HEK293 (cell line): Measurements from ENCODE around the gene SRSF11.

Experiments
- CTCF ChIA-PET: fragments of 350-600 bp; formaldehyde crosslinking; extraction: SDS; loops from one replicate; lab custom pipeline; 2021; ENCODE audit warnings: antibody characterized with exemption; lab: Yijun Ruan, JAX
- POLR2A ChIA-PET: fragments of 300-600 bp; formaldehyde crosslinking; extraction: SDS; loops from one replicate; lab custom pipeline; 2020; ENCODE audit warnings: antibody characterized with exemption, inconsistent platforms; lab: Yijun Ruan, JAX
- H3K27ac ChIP-seq: fragments of 200-500 bp; sonication (Bioruptor generic); 2 replicates; pipeline ENCODE4 v1.5.1; 2014; ENCODE audit warnings: low read depth, low read length, control low read depth, inconsistent platforms; ENCODE audit errors: extremely low read depth
- H3K36me3 ChIP-seq, 2 experiments: fragments of 200-500 bp in 1 of 2; sonication (Bioruptor generic) in 1 of 2; 1 replicate in 1 of 2; 2 replicates in 1 of 2; pipeline ENCODE4 v1.5.1; 2014 to 2017; ENCODE audit warnings: inconsistent platforms in 2 of 2, low read length in 2 of 2; ENCODE audit not compliant: control insufficient read depth in 2 of 2, insufficient read depth in 1 of 2
- H3K4me1 ChIP-seq: fragments of 200-500 bp; sonication (Bioruptor generic); 2 replicates; pipeline ENCODE4 v1.5.1; 2014; ENCODE audit warnings: mild to moderate bottlenecking, low read length, inconsistent platforms; ENCODE audit not compliant: control insufficient read depth, insufficient read depth
- H3K4me3 ChIP-seq: 2 replicates; pipeline ENCODE4 v1.5.1; 2011; ENCODE audit warnings: low read depth, mild to moderate bottlenecking, control low read depth, low read length, moderate library complexity
- H3K9me3 ChIP-seq: fragments of 200-500 bp; sonication (Bioruptor generic); 2 replicates; pipeline ENCODE4 v1.5.1; 2014; ENCODE audit warnings: low read depth, low read length, inconsistent platforms; ENCODE audit not compliant: control insufficient read depth, insufficient read depth
- BCL11B ChIP-seq: fragments of 450-650 bp; formaldehyde crosslinking; IDR thresholded peaks from 2 replicates; pipeline ENCODE4 v1.5.1; 2016; ENCODE audit warnings: low read depth, missing biosample characterization, missing genetic modification characterization
- PATZ1 ChIP-seq: fragments of 450-650 bp; formaldehyde crosslinking; IDR thresholded peaks from 2 replicates; pipeline ENCODE4 v1.5.1; 2016; ENCODE audit warnings: missing biosample characterization, missing genetic modification characterization
- REPIN1 ChIP-seq: fragments of 450-650 bp; formaldehyde crosslinking; IDR thresholded peaks from 2 replicates; pipeline ENCODE4 v1.5.1; 2017; ENCODE audit warnings: missing biosample characterization, missing genetic modification characterization, low read depth
- SETDB1 ChIP-seq: IDR thresholded peaks from one replicate; pipeline ENCODE4 v1.6.1; 2017; ENCODE audit warnings: mild to moderate bottlenecking, low read length, moderate library complexity, mixed read lengths; ENCODE audit not compliant: insufficient read length
- ZBTB21 ChIP-seq: fragments of 450-650 bp; formaldehyde crosslinking; IDR thresholded peaks from 2 replicates; pipeline ENCODE4 v1.5.1; 2017; ENCODE audit warnings: missing biosample characterization, missing genetic modification characterization
- ZIC2 ChIP-seq: fragments of 450-650 bp; formaldehyde crosslinking; IDR thresholded peaks from 2 replicates; pipeline ENCODE4 v1.5.1; 2016; ENCODE audit warnings: missing biosample characterization, missing genetic modification characterization
- ZNF248 ChIP-seq: fragments of 450-650 bp; formaldehyde crosslinking; IDR thresholded peaks from 2 replicates; pipeline ENCODE4 v1.5.1; 2017; ENCODE audit warnings: missing biosample characterization, missing genetic modification characterization
- ZNF335 ChIP-seq: fragments of 450-650 bp; formaldehyde crosslinking; conservative IDR thresholded peaks from 2 replicates; pipeline ENCODE4 v1.5.1; 2016; ENCODE audit warnings: missing biosample characterization, missing genetic modification characterization
- ZNF37A ChIP-seq: fragments of 450-650 bp; IDR thresholded peaks from 2 replicates; pipeline ENCODE4 v1.5.1; 2018; ENCODE audit warnings: missing biosample characterization, missing genetic modification characterization
- ZNF488 ChIP-seq: fragments of 450-650 bp; formaldehyde crosslinking; IDR thresholded peaks from 2 replicates; pipeline ENCODE4 v1.5.1; 2016; ENCODE audit warnings: missing biosample characterization, missing genetic modification characterization
- ZNF610 ChIP-seq: fragments of 450-650 bp; formaldehyde crosslinking; IDR thresholded peaks from 2 replicates; pipeline ENCODE4 v1.5.1; 2016; ENCODE audit warnings: missing biosample characterization, missing genetic modification characterization, borderline replicate concordance
- ZNF776 ChIP-seq: fragments of 450-650 bp; formaldehyde crosslinking; IDR thresholded peaks from 2 replicates; pipeline ENCODE4 v1.5.0; 2017; ENCODE audit warnings: missing biosample characterization, missing genetic modification characterization, borderline replicate concordance
- TF ChIP-seq, protein P1 (sequence below): fragments of 450-650 bp; formaldehyde crosslinking; IDR thresholded peaks from 2 replicates; pipeline ENCODE4 v1.5.1; 2016; ENCODE audit warnings: missing biosample characterization, missing genetic modification characterization
- TF ChIP-seq, protein P2 (sequence below): fragments of 450-650 bp; formaldehyde crosslinking; conservative IDR thresholded peaks from 2 replicates; pipeline ENCODE4 v1.5.1; 2016; ENCODE audit warnings: low read depth, missing biosample characterization, missing genetic modification characterization
- TF ChIP-seq, protein P3 (sequence below): fragments of 450-650 bp; formaldehyde crosslinking; IDR thresholded peaks from 2 replicates; pipeline ENCODE4 v1.5.1; 2016; ENCODE audit warnings: missing biosample characterization, missing genetic modification characterization
- TF ChIP-seq, protein P4 (sequence below): fragments of 450-650 bp; formaldehyde crosslinking; IDR thresholded peaks from 2 replicates; pipeline ENCODE4 v1.5.0; 2017; ENCODE audit warnings: missing biosample characterization, missing genetic modification characterization, borderline replicate concordance

The SRSF11 gene

GRCh38 chr1:70277875-70278274 is 56.7 kb downstream of the SRSF11 start (continued):
- TF ChIP-seq, protein P1, sequence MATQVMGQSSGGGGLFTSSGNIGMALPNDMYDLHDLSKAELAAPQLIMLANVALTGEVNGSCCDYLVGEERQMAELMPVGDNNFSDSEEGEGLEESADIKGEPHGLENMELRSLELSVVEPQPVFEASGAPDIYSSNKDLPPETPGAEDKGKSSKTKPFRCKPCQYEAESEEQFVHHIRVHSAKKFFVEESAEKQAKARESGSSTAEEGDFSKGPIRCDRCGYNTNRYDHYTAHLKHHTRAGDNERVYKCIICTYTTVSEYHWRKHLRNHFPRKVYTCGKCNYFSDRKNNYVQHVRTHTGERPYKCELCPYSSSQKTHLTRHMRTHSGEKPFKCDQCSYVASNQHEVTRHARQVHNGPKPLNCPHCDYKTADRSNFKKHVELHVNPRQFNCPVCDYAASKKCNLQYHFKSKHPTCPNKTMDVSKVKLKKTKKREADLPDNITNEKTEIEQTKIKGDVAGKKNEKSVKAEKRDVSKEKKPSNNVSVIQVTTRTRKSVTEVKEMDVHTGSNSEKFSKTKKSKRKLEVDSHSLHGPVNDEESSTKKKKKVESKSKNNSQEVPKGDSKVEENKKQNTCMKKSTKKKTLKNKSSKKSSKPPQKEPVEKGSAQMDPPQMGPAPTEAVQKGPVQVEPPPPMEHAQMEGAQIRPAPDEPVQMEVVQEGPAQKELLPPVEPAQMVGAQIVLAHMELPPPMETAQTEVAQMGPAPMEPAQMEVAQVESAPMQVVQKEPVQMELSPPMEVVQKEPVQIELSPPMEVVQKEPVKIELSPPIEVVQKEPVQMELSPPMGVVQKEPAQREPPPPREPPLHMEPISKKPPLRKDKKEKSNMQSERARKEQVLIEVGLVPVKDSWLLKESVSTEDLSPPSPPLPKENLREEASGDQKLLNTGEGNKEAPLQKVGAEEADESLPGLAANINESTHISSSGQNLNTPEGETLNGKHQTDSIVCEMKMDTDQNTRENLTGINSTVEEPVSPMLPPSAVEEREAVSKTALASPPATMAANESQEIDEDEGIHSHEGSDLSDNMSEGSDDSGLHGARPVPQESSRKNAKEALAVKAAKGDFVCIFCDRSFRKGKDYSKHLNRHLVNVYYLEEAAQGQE (tag by site-specific recombination) = no peak
- TF ChIP-seq ZNF248 (tag by site-specific recombination) = no peak

DNA sequence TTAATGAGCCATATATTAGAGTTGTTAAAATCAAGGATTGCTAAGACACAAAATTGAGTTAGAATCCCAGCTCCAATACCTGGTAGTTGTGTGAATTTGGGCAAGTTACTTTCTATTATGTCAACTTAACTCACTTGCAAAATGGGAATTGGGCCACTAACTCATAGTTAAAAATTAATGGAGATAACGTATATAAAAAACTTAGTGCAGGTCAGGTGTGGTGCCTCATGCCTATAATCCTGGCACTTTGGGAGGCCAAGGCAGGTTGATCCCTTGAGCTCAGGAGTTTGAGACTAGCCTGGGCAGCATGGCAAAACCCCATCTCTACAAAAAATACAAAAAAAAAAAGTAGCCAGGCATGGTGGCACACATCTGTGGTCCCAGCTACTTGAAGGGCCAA is 57.5 kb downstream of the SRSF11 start:
- CTCF ChIA-PET = interaction anchor here (0.6 kb wide), 1 partner anchor 9 kb away, joined by 3 read pairs; no protein-coding TSS in a partner anchor
- no peaks in the 10 kb centered on the region for H3K9me3 ChIP-seq
- no peak overlapping the region for H3K4me3 ChIP-seq
- H3K4me1 ChIP-seq = no peaks in the 10 kb centered on the region
- peaks cover 9 to 18% of the 10 kb centered on the region in 2 experiments for H3K36me3 ChIP-seq
- H3K27ac ChIP-seq = no peak overlapping the region
- POLR2A ChIA-PET = interaction anchor here (0.8 kb wide), 1 partner anchor 162 kb away, joined by 5 read pairs; no protein-coding TSS in a partner anchor
- TF ChIP-seq ZNF488 (tag by site-specific recombination) (no peak), ZNF610 (tag by site-specific recombination) (no peak)

DNA sequence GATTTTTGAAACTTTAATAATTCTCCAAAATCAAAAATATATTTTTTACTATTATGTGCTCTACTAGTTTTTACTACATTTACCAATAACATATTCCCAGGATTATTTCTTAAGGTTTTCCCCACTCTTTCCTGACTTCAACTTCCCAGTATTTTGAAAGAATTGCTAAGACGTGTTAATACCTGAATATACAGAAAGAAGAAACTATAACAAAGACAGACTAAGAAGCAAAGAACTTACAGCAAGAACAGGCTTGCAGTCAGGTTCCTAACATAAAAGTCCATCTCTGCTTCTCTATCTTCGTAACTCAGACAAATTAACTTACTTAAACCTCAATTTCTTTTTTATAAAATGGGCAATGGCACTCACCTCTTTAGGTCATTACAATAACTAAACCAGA is 63.2 kb downstream of the SRSF11 start:
- Histone ChIP-seq H3K4me1 (no peaks in the 10 kb centered on the region), H3K4me3 (no peak overlapping the region), H3K36me3 (peaks cover 0 to 6% of the 10 kb centered on the region in 2 experiments; a peak in 2 of 3 replicates), H3K9me3 (no peaks in the 10 kb centered on the region), H3K27ac (no peak overlapping the region)
- POLR2A ChIA-PET = interaction anchor here (0.8 kb wide), 1 partner anchor 127 kb away, joined by 10 read pairs; the partner anchor contains the start of gene CTH
- CTCF ChIA-PET = no interaction called here
- TF ChIP-seq REPIN1 (tag by site-specific recombination) (no peak), PATZ1 (tag by site-specific recombination) (no peak), ZBTB21 (tag by site-specific recombination) (no peak), ZNF335 (no peak), ZNF37A (tag by site-specific recombination) (no peak), BCL11B (tag by site-specific recombination) (no peak), ZIC2 (tag by site-specific recombination) (no peak), SETDB1 (no peak), ZNF776 (no peak)
- TF ChIP-seq, protein P2, sequence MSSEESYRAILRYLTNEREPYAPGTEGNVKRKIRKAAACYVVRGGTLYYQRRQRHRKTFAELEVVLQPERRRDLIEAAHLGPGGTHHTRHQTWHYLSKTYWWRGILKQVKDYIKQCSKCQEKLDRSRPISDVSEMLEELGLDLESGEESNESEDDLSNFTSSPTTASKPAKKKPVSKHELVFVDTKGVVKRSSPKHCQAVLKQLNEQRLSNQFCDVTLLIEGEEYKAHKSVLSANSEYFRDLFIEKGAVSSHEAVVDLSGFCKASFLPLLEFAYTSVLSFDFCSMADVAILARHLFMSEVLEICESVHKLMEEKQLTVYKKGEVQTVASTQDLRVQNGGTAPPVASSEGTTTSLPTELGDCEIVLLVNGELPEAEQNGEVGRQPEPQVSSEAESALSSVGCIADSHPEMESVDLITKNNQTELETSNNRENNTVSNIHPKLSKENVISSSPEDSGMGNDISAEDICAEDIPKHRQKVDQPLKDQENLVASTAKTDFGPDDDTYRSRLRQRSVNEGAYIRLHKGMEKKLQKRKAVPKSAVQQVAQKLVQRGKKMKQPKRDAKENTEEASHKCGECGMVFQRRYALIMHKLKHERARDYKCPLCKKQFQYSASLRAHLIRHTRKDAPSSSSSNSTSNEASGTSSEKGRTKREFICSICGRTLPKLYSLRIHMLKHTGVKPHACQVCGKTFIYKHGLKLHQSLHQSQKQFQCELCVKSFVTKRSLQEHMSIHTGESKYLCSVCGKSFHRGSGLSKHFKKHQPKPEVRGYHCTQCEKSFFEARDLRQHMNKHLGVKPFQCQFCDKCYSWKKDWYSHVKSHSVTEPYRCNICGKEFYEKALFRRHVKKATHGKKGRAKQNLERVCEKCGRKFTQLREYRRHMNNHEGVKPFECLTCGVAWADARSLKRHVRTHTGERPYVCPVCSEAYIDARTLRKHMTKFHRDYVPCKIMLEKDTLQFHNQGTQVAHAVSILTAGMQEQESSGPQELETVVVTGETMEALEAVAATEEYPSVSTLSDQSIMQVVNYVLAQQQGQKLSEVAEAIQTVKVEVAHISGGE (tag by site-specific recombination) = no peak
- TF ChIP-seq, protein P3, sequence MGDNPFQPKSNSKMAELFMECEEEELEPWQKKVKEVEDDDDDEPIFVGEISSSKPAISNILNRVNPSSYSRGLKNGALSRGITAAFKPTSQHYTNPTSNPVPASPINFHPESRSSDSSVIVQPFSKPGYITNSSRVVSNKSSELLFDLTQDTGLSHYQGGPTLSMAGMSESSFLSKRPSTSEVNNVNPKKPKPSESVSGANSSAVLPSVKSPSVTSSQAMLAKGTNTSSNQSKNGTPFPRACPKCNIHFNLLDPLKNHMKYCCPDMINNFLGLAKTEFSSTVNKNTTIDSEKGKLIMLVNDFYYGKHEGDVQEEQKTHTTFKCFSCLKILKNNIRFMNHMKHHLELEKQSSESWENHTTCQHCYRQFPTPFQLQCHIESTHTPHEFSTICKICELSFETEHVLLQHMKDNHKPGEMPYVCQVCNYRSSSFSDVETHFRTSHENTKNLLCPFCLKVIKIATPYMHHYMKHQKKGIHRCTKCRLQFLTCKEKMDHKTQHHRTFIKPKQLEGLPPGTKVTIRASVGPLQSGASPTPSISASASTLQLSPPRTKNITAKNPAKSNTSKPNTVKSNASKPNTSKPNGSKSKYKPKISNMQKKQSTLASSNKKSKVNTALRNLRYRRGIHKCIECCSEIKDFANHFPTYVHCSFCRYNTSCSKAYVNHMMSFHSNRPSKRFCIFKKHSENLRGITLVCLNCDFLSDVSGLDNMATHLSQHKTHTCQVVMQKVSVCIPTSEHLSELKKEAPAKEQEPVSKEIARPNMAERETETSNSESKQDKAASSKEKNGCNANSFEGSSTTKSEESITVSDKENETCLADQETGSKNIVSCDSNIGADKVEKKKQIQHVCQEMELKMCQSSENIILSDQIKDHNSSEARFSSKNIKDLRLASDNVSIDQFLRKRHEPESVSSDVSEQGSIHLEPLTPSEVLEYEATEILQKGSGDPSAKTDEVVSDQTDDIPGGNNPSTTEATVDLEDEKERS (tag by site-specific recombination) = no peak
- TF ChIP-seq, protein P4, sequence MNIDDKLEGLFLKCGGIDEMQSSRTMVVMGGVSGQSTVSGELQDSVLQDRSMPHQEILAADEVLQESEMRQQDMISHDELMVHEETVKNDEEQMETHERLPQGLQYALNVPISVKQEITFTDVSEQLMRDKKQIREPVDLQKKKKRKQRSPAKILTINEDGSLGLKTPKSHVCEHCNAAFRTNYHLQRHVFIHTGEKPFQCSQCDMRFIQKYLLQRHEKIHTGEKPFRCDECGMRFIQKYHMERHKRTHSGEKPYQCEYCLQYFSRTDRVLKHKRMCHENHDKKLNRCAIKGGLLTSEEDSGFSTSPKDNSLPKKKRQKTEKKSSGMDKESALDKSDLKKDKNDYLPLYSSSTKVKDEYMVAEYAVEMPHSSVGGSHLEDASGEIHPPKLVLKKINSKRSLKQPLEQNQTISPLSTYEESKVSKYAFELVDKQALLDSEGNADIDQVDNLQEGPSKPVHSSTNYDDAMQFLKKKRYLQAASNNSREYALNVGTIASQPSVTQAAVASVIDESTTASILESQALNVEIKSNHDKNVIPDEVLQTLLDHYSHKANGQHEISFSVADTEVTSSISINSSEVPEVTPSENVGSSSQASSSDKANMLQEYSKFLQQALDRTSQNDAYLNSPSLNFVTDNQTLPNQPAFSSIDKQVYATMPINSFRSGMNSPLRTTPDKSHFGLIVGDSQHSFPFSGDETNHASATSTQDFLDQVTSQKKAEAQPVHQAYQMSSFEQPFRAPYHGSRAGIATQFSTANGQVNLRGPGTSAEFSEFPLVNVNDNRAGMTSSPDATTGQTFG (tag by site-specific recombination) = no peak
